Ramos (cell line): ENCODE data around the gene HOXA6.

ENCODE experiments used
- in situ Hi-C: fragments of 300-500 bp; cut with MboI; formaldehyde crosslinking; loops from one replicate; pipeline ENCODE4 v1.14.3; 2022; ENCODE audit warnings: low sequenced_read_pairs; ENCODE audit not compliant: unreplicated experiment

Gene HOXA6

DNA sequence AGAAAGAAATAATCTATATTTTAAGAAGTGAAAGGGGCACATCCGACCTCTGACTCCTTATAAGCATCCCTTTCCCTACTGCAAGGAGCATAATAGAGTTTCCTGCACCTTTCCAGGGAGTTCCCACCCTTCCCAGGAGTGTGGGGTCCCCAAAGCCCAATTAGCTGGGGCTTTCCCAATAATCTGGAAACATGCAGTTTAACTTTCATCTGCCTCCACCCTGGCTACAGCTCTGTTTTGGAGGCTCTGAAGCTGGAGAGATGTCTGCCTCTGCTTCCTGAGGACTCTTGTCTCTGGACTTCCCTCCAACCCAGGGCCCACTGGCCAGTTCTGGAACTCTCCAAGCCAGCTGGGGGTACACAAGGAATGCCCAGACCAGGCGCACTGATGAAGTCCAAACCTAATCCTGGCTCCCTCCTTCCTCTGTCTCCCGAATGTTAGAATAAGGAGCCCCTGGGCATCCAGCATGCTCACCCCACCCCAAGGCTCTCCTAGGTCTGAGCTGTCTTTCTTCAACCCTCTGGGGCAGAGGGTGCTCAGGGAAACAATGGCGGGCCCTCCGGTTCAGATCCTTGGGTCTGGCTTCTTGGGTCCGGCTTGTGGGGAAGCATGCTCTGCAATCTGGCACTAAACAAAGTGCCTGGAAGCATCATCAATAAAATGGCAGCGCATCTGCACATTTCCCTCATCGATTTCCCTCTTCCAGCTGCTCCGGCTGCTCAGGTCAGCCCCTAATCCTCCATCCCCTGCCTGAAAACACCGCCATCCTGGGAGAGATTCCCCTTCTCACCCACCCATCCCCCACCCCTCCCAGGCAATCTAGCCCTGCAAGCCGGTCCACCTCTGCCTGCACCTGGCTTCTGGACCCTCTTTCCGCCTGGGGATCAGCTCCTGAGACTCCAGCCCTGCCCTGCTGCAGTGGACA, 30.4 kb downstream of the HOXA6 start:
- in situ Hi-C loops, result no loop called here

DNA sequence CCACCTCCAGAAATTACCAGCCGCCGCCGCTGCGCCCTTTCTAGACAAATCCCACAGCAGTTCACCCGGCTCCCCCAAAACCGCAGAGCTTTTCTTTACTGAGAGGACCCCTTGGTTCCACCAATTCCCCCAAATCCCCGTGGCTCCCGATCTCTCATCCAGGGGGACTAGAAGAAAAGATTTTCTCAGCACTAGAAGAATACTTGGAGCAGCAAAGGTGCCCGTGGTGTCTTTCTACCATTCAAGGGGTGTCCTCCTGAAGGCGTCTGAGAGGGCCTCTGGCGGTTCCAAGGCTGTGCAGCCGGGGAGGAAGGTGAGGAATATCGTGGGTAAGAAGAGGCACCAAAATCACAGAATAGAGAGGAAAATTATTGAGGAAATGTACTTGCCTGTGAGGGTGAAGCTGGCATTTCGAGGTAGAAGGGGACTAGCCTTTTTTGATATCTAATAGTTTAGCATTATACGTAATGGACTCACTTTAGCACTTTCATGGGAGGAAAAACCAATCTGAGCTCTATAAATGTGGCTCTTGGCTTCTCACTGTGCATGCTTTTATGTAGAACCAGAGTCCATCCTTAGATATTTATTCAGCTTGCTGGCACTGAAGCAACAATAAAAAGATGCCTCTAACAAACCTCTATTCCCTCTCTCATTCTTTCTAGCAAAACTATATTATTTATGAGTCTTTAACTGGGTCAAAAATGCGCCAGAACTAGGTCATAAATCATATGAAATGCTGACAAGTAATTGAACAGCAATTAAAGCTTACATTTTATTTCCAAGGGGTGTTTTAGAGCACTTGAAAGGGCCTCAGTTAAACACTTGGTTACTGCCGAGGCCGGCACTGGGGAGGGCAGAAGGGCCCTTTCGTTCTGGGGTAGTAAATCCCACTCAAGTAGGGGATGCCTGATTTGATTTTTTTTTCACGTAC, 31.3 kb downstream of the HOXA6 start:
- in situ Hi-C loops, result no loop called here

DNA sequence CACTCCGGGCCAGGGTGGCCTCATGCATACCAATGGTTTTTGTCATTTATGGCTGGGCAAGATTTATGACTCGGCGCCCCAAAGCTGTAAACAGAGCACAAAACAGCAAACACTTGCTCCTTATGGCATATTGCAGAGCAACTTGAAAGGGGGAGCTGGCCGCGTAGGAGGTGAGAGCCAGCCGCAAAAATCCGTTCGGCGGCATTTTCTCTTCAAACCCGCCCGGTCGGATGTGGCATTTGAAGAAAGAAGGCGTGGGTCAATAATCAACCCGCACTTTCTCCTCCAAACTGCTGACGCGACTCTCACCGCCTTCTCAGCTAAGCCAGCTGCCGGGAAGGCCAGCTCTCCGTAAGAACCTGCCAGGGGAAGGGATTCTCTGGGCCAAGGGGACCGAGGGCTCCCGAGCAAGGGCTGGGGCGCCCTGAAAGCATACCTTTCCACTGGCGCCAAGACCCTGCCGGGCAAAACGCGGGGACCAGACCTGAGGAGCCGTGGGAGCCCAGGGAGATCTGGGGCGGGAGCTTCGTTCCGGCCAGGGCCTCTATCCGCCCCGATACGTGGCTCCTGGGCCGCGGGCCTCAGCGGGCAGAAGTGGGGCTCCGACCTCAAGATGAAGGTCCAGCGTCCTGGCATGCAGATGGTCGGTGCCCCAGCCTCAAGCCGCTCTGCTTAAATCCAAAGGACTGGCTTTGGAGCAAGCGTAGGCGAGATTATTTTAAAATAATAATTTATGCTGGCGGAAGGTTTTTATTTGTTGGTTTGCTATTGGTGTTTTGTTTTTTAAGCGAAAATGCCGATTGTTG, 32.1 kb downstream of the HOXA6 start:
- in situ Hi-C loops, result no loop called here

DNA sequence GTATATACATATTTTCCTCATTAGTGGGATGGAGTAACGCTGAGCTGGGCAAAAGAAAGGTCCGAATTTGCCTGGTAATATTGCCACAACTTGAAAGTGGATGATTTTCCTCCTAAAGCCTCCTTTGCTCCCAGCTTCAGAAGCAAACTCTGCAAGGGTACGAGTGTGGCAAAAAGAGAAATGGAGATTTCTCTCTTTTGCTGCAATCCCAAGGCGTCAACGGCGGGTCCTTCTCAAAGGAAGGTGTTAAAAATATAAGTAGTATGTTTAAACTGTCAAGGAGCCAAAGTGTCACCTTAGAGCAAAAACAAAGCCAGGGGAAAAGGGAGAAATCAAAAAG, 32.7 kb downstream of the HOXA6 start:
- in situ Hi-C loops, result no loop called here

DNA sequence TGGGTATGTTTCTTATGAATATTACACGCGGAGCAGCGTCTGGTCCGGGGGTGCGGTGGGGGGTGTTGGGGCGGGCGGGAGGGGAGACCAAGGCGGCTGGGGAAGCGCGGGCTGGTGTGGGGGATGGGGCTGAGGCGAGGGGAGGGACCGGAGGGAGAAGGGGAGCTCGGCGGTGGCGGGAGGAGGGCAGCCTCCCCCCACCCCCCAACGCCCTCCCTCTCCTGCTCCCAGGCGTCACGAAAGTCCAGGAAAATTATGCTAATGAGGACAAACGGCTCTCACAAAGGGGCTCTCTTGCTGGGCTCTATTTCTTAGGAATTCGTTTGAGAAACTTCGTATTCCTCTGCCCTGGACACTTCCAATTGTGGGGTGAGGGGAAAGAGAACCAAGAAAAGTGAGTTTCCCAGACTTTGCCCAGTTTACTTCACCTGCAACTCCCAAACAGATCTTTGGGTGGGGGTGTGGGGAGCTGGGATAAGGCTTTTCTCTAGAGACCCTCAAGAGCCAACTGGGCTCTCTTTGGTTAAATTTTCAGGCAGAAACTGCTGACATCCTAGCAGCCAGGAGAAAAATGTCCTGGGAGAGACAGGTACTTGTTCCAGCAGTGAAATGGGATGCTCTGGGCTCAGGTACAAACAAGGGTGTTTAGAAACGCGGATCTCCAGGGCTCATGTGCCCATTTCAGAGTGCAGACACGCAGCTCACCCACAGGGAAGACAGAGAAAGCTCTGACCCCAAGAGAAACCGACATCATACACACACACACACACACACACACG, 33.4 kb downstream of the HOXA6 start:
- in situ Hi-C loops, result no loop called here

DNA sequence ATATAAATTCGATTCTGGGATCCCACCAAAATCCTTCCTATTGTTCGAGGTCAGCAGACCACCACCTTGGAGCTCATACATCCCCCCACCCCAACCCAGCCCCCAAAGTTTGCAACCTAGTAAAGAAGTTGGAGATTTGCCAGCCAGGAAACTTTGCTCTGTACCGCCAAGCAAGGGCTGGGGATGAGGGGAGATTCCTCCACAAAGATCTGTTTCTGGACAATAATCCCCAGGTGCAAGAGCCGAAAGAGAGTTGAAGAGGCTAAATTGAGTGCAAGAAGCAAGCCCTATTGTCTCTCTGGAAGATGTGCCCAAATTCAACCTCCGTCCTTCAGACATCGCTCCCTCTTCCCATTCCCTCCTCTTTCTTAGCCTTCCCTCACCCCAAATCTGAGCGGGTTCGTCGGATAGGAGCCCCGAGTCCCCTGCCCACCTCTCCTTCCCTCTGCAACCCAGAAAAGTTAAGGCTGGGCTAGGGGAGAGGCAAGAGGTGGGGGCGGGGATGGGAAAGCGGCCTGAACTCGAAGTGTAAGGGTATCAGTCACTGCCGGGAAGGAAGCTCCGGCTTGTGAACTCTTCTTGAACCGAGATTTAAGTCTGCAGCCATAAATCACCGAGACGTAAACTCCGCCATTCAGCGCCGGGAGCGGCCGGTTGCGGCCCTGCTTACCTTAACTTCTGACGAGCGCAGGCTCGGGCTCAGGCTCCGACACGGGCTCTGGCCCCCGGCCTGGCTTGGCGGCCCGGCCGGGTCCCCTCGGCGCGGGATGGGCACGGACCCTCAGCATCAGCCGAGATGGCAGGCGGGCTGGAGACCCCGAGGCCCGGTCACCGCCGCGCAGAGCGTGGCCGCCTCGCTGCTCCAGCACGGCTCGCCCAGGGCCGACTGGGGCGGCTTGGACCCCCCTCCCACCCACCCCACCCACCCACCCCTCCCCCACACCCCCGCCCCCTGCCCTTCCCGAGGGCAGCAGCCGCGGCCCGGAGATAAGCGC, 34.3 kb downstream of the HOXA6 start:
- in situ Hi-C loops, result no loop called here

DNA sequence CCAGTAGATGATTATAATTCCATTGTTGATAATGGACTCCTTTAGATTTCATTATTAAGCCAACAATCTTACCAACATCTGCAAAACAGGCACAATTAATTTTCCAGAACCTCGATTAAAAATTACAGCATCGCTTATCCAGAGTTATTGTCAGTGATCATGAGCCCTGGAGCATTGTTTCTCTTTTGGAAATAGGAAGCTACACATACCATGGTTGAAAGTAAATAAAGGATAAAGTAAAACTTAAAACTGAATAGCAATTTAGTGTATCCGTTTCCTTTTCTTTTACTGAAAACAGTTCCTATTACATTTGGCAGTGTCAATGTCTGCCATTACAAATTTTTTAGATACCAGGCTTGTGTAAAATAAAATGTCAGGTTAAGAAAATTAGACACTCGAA, 35.2 kb downstream of the HOXA6 start:
- in situ Hi-C loops, result no loop called here

DNA sequence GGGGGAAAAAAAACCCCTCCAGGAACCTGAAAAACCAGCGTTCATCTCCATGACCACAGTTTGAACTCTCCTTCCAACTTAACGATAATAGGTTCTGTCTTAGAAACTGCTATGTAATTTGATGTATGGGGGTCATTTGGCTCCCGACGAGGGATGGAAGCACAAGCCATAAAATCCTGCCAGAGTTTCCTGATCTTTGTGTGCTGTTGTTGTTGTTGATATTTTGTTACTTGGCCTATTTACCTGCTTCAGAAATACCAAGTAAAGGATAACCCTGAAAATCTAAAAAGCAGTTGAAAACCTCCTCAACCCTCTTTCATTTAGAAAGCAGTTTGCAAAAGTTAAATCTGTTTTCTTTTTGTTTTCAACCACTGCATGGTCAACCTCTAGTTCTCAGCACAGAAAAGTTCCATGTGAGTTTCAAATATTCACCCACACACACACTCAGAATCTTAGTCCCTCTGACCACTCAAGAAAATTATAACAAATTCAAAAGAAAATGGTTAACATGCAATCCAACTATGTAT, 35.8 kb downstream of the HOXA6 start:
- in situ Hi-C loops, result no loop called here

DNA sequence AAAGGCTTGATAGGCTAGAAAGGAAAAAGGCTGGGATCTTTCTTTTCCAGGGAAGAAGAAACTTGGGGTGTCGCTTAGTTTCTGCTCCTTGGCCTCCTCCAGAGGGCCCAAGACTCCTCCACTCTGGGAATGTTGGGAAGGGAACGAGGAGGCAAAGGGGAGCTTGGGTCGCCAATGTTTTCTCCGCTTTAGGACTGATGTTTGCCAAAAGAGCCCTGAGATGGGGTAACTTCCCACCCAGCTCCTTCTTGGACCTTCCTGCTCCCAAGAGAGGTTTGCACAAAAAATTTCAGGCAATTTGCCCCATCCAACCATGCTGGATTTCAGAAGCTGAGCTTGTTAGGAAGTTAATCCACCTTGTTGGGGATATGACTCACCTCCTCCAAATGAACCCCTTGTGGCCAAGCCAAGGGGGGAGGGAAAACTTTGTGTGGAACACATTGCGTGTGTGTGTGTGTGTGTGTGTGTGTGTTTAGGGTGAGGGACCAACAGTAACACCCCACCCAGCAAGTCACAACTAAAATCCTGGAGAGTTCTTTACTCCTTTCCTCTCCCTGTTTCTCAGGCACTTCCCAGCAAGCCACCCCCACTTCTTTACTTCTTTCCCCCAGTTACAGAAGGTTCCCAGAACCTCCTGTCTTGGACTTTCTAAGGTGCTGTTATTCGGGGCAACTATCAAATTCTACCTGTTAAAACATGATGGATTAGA, 36.4 kb downstream of the HOXA6 start:
- in situ Hi-C loops, result no loop called here

DNA sequence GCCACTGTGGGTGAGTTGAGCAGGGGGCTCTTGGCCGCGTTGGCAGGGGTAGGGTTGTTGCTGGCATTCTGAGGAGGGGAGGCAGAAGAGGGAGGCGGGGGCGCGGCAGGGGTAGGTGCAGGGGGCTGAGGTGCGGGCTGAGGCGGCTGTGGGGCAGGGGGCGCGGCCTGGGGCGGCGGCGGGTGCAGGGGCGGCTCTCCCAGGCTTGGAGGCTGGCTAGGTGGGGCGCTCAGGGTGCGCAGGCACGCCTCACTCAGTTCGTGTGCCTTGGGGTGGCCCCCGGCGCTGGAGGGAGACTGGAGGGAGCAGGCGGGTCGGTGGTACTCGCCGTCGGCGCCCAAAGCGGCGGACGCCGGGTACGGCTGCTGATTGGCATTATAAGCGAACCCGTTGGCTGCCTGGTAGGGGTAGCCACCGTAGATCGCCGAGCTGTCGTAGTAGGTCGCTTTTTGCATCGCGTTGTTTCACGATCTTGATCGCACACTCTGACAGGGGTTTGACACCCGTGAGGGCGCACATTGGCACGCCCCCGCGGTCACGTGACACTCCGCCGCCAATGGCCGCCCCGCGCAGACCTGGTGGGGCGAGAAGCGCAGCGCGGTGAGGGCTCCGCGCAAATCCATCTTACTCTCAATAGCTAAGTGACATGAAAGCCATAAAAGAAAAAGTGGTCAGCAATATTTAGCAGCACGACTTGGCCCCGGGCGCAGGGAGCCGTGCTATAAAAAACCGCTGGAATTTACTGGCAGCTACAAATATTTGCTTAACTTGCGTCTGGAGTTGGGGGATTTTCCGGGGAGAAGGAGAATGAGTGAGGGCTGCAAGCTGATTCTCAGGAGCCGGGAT, 37.2 kb downstream of the HOXA6 start:
- in situ Hi-C loops, result no loop called here

GRCh38 chr7:27109466-27110185, 37.9 kb downstream of the HOXA6 start:
- in situ Hi-C loops, result no loop called here

- in situ Hi-C loops, result no loop called here
These were observed 39.0 kb downstream of the HOXA6 start for GRCh38 chr7:27108390-27109127.

GRCh38 chr7:27107391-27108381, 39.9 kb downstream of the HOXA6 start:
- in situ Hi-C loops, result no loop called here

DNA sequence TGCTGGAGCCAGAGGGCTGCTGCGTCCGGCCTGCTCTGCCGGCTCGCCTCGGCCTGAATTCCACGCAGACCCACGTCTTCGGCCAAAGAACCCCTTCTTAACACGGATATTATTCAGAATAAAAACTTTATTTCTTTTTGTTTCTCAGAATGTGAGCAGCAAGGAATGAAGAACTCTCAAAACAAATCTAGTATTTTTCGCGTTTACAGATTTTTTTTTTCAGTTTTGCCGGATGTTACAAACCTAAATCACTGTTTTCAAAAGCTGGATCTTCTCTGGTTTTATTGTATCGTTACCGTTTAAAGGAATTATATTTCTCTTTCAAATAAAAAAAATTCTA, 40.7 kb downstream of the HOXA6 start:
- in situ Hi-C loops, result no loop called here
